ENCODE data around the gene PLPP1.
A peak's percentile ranks its signal among the peaks of the same experiment; 100 is the strongest.

Gene PLPP1

GRCh38 chr5:55534436-55535198, at the start of gene PLPP1:
Gene PLPP1 (minus strand): TSS chr5:55534964. CDS start chr5:55534629, 335 bp downstream.
- DNase-seq: peak; percentile 72

GRCh38 chr5:55583578-55583977, 48.8 kb upstream of the PLPP1 start:
- no peak for DNase-seq

GRCh38 chr5:55582256-55582655, 47.5 kb upstream of the PLPP1 start:
- DNase-seq: no peak

GRCh38 chr5:55580042-55580441, 45.3 kb upstream of the PLPP1 start:
- no peak for DNase-seq

- DNase-seq: no peak
Observed at GRCh38 chr5:55578771-55579170, 44.0 kb upstream of the PLPP1 start.

- no peak for DNase-seq
Observed at GRCh38 chr5:55577353-55578060, 42.7 kb upstream of the PLPP1 start.

GRCh38 chr5:55576661-55577060, 41.9 kb upstream of the PLPP1 start:
- no peak for DNase-seq

GRCh38 chr5:55575815-55576583, 41.2 kb upstream of the PLPP1 start:
- no peak for DNase-seq

GRCh38 chr5:55572600-55572999, 37.8 kb upstream of the PLPP1 start:
- no peak for DNase-seq

GRCh38 chr5:55572020-55572419, 37.3 kb upstream of the PLPP1 start:
- DNase-seq: no peak

GRCh38 chr5:55570570-55570969, 35.8 kb upstream of the PLPP1 start:
- no peak for DNase-seq

- DNase-seq: no peak
Observed at GRCh38 chr5:55570026-55570425, 35.3 kb upstream of the PLPP1 start.

- DNase-seq: no peak
Observed at GRCh38 chr5:55569513-55569865, 34.7 kb upstream of the PLPP1 start.

GRCh38 chr5:55568654-55569512, 34.1 kb upstream of the PLPP1 start:
- DNase-seq: no peak

GRCh38 chr5:55564721-55565120, 30.0 kb upstream of the PLPP1 start:
- DNase-seq: no peak

- no peak for DNase-seq
Observed at GRCh38 chr5:55558484-55558883, 23.7 kb upstream of the PLPP1 start.

GRCh38 chr5:55557123-55557522, 22.4 kb upstream of the PLPP1 start:
- no peak for DNase-seq

- DNase-seq: no peak
Observed at GRCh38 chr5:55554585-55555202, 19.9 kb upstream of the PLPP1 start.

- no peak for DNase-seq
Observed at GRCh38 chr5:55551904-55552303, 17.1 kb upstream of the PLPP1 start.

GRCh38 chr5:55551358-55551757, 16.6 kb upstream of the PLPP1 start:
- DNase-seq: no peak

GRCh38 chr5:55547781-55548180, 13.0 kb upstream of the PLPP1 start:
- no peak for DNase-seq

- DNase-seq: no peak
Observed at GRCh38 chr5:55546947-55547346, 12.2 kb upstream of the PLPP1 start.

Data from NCI-H2227 treated with DMSO at 0.1 percent for 48 hours (cell line).